ENCODE measurements around the gene RGS7BP. TPM values are rescaled to one million over a fixed set of nuclear protein-coding genes. Genes with fewer than 3 reads are reported as not detected.

Gene RGS7BP
- total RNA-seq, 1 experiment from 2014 or later, result 0.33 TPM

DNA sequence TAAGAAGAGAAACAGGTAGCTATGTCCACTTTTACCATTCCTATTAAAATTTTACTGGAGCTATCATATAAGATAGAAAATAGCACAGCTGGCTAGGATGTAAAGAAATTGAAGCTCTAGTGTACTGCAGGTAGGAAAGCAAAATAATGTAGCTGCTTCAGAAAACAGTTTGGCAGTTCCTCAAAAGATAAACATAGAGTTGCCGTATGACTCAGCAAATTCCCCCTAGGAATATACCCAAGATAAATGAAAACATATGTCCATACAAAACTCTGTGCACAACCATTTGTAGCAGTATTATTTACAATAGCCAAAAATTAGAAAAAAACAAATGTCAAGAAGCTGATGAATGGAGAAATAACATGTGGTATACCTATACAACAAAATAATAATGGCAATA, 119.9 kb downstream of the RGS7BP start:
- Histone ChIP-seq H3K79me2 (ENCODE audit: insufficient read depth, low read length) (no peaks in the 10 kb centered on the region), H3K27ac (ENCODE audit: insufficient read length, low read depth, low read length) (no peak overlapping the region), H4K20me1 (ENCODE audit: control insufficient read depth, insufficient read depth, insufficient read length) (no peaks in the 10 kb centered on the region), H3K18ac (ENCODE audit: insufficient read length, low read depth, low read length) (no peak overlapping the region), H2BK15ac (ENCODE audit: low read depth, low read length) (no peak overlapping the region), H3K9ac (ENCODE audit: extremely low read depth, insufficient read length, low read length) (no peak overlapping the region), H4K5ac (ENCODE audit: insufficient read length, low read depth, low read length) (no peak overlapping the region), H2BK5ac (ENCODE audit: insufficient read length, low read length) (no peak overlapping the region), H3K23ac (ENCODE audit: insufficient read length, low read depth, low read length) (no peak overlapping the region), H2BK120ac (ENCODE audit: low read depth, low read length, poor library complexity, severe bottlenecking) (no peak overlapping the region), H3K23me2 (ENCODE audit: insufficient read length, low read depth, low read length, poor library complexity, severe bottlenecking) (no peaks in the 10 kb centered on the region), H3K4me2 (ENCODE audit: insufficient read depth, insufficient read length, low read length) (no peak overlapping the region), H3K9me3 (ENCODE audit: control insufficient read depth, low read depth, low read length) (no peaks in the 10 kb centered on the region), H3K14ac (ENCODE audit: insufficient read depth, low read length) (no peak overlapping the region), H3K79me1 (ENCODE audit: insufficient read depth, low read depth, low read length, poor library complexity, severe bottlenecking) (no peaks in the 10 kb centered on the region), H3T11ph (ENCODE audit: low read length) (no peak overlapping the region), H3K27me3 (ENCODE audit: insufficient read depth, low read length) (no peaks in the 10 kb centered on the region), H2AK5ac (ENCODE audit: insufficient read length, low read length) (no peak overlapping the region), H3K56ac (ENCODE audit: insufficient read length, low read depth, low read length) (no peak overlapping the region), H4K8ac (replicated peaks; ENCODE audit: insufficient read length, low read depth, low read length) (no peak overlapping the region), H4K91ac (ENCODE audit: insufficient read length, low read depth, low read length) (no peak overlapping the region), H3K4ac (ENCODE audit: low read depth, low read length) (no peak overlapping the region), H3K4me1 (ENCODE audit: insufficient read depth, low read length) (no peaks in the 10 kb centered on the region), H2BK20ac (ENCODE audit: low read depth, low read length, poor library complexity, severe bottlenecking) (no peak overlapping the region), H2AFZ (ENCODE audit: low read length) (no peak overlapping the region), H2BK12ac (ENCODE audit: insufficient read length, low read depth, low read length) (no peak overlapping the region)
- Mint-ChIP-seq H3K4me1 (no peaks in the 10 kb centered on the region), H3K36me3 (ENCODE audit: insufficient read depth in 1 of 3, low read depth in 3 of 3) (no peaks in the 10 kb centered on the region), H3K27ac (no peak overlapping the region), H3K27me3 (ENCODE audit: low read depth) (peaks cover 1% of the 10 kb centered on the region; the same call in 1 of the 2 replicates), H3K9me3 (0 out of 5 replicates have a peak, but pooled peaks cover 0 to 2% of the 10 kb centered on the region in 2 experiments), H3K4me3 (no peak overlapping the region)
- no CpG with 5 or more reads among the region's 1 CpG for WGBS (ENCODE audit: extremely low coverage, insufficient read length, low lambda C conversion rate)
- TF ChIP-seq, protein P1, sequence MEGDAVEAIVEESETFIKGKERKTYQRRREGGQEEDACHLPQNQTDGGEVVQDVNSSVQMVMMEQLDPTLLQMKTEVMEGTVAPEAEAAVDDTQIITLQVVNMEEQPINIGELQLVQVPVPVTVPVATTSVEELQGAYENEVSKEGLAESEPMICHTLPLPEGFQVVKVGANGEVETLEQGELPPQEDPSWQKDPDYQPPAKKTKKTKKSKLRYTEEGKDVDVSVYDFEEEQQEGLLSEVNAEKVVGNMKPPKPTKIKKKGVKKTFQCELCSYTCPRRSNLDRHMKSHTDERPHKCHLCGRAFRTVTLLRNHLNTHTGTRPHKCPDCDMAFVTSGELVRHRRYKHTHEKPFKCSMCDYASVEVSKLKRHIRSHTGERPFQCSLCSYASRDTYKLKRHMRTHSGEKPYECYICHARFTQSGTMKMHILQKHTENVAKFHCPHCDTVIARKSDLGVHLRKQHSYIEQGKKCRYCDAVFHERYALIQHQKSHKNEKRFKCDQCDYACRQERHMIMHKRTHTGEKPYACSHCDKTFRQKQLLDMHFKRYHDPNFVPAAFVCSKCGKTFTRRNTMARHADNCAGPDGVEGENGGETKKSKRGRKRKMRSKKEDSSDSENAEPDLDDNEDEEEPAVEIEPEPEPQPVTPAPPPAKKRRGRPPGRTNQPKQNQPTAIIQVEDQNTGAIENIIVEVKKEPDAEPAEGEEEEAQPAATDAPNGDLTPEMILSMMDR (conservative IDR thresholded peaks at IDR 0.05), result no peak
- DNase-seq, result no peak

All from H9 (cell line).